NOMO-1 treated with DMSO at 0.1 percent for 48 hours (cell line): Measurements from ENCODE around the gene KCNJ18.
"Not testable (repeated sequence)": the region's sequence is repeated elsewhere in the genome, so short reads cannot be mapped to it uniquely, and the experiment has no call there.

ENCODE experiments used
- DNase-seq: peaks from one replicate; lab custom pipeline; 2025; ENCODE audit not compliant: unreplicated experiment; lab: John Stamatoyannopoulos, UW

KCNJ18 gene

DNA sequence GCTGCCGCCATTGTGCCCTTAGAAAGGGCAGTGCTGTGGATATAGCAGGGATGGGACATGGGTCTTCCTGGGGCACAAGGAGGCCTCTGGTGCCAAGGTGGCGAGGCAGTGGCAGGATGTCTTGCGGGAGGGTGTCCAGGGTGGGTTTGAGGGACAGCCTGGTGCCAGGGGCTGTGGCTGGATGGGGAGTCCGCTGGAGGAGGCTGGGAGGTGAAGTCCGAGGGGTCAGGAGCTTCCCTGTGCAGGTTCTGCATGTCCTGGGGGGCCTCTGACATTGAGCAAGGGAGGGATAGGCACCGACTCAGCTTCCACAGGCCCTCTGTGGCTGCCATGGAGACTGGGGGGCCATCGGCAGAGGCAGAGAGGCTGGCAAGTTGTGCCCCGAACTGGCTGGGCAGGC, 9.7 kb downstream of the KCNJ18 start:
- DNase-seq = not testable (repeated sequence)

GRCh38 chr17:21702521-21702920, 10.2 kb downstream of the KCNJ18 start:
- DNase-seq = not testable (repeated sequence)

DNA sequence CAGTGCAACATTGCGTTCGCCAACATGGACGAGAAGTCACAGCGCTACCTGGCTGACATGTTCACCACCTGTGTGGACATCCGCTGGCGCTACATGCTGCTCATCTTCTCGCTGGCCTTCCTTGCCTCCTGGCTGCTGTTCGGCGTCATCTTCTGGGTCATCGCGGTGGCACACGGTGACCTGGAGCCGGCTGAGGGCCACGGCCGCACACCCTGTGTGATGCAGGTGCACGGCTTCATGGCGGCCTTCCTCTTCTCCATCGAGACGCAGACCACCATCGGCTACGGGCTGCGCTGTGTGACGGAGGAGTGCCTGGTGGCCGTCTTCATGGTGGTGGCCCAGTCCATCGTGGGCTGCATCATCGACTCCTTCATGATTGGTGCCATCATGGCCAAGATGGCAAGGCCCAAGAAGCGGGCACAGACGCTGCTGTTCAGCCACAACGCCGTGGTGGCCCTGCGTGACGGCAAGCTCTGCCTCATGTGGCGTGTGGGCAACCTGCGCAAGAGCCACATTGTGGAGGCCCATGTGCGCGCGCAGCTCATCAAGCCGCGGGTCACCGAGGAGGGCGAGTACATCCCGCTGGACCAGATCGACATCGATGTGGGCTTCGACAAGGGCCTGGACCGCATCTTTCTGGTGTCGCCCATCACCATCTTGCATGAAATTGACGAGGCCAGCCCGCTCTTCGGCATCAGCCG, 10.8 kb downstream of the KCNJ18 start:
- not testable (repeated sequence) for DNase-seq

DNA sequence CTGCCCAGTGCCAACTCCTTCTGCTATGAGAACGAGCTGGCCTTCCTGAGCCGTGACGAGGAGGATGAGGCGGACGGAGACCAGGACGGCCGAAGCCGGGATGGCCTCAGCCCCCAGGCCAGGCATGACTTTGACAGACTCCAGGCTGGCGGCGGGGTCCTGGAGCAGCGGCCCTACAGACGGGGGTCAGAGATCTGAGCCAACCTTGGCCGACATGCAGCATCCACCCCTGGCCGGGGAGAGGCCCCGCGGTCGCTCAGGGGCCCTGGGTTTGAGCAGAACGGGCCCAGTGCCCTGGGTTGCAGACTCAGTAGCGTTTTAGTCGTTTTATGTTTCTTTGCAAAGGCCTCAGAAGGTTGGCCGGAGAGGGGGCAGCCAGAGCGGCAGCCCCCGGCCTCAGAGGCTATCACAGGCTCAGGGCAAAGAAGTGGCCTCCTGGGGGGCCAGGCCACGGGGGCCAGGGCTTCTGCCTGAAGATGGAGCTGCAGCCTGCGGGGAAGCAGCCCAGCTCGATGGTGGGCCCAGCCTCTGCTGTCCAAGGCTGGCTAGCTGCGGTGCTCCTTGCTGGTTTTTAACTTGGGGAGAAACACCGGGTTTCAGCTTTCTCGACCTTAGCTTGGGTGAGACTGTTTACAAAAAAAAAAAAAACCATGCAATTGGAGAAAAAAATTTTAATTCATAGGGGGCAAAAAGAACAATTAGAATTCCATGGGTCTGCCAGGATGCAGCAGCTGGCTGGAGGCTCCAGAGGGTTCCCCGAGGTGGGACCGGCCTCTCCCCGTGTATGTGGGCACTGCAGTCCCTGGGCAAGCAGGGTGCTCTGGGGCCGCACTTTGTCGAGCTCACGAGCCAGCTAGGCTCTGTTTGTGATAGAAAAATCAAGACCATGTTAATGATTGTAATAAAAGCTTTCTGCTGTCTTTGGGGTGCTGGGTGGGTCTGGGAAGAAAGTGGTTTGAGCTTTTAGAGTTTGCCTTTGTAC, 11.9 kb downstream of the KCNJ18 start:
- not testable (repeated sequence) for DNase-seq

DNA sequence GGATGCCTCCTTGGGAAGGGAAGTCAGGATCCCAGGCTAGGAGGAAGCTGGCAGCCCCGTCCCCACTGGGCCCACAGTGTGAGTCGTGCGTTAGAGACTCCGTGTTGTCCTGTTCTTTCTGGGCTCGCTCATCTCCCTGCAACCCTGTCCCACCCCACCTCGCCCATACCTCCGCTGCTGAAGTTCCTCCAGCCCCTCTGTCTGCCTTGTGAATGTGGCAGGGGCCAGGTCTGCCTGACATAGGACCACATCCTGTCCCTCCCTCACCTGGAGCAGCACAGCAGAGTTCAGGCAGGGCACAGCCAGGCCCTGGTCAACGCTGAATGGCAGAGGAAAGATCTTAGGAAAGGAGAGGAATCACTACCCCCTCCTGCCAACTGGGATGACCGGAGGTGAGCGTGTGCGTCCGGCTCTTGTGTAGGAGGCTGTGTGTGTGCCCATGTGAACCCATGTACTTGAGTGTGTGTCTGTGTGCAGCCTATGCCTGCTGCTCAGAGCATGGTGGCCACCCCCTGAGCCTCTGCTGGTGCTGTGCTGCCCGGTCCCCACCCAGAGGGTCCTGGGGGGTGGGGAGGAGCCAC, 12.8 kb downstream of the KCNJ18 start:
- DNase-seq = no peak

DNA sequence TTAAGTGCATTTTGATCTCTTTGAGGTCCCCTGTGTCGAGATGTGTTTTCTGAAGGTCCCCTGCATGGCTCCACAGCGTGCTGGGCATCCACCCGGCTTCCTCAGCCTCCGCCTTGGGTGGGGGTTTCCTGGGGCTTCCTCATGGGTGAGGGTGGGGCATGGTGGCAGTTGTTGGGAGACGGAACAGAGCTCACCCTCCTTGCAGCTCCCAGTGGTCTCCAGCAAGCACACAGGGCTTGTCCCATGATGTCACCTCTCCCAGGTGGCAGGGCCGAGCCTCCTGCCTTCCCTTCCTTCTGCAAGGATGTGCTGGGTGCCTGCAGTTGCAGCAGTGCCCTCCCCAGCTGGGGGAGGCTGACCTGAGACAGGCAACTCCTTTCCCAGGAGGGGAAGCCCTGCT, 13.4 kb downstream of the KCNJ18 start:
- not testable (repeated sequence) for DNase-seq

- DNase-seq = not testable (repeated sequence)
Observed at GRCh38 chr17:21706546-21706945, 14.2 kb downstream of the KCNJ18 start.

DNA sequence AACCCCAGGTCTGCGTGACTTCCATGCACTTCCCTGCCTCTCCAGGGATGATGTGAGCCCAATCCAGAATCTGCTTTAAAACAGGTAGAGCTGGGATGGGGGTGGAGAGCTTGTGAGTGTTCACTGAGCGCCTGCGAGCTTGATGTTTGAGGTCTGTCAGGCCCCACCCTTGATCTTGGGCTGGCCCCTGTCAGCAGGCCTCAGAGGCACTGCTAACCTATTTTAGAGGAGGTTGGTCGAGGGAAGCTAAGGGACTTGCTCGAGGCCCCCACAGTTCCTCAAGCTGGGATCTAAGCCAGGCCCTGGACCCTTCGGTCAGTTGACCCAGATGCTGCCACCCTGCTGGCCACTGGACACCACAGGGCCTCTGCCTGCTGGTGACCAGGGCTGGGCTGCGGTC, 14.8 kb downstream of the KCNJ18 start:
- DNase-seq = not testable (repeated sequence)

- not testable (repeated sequence) for DNase-seq
Observed at GRCh38 chr17:21707711-21708611, 15.6 kb downstream of the KCNJ18 start.

DNA sequence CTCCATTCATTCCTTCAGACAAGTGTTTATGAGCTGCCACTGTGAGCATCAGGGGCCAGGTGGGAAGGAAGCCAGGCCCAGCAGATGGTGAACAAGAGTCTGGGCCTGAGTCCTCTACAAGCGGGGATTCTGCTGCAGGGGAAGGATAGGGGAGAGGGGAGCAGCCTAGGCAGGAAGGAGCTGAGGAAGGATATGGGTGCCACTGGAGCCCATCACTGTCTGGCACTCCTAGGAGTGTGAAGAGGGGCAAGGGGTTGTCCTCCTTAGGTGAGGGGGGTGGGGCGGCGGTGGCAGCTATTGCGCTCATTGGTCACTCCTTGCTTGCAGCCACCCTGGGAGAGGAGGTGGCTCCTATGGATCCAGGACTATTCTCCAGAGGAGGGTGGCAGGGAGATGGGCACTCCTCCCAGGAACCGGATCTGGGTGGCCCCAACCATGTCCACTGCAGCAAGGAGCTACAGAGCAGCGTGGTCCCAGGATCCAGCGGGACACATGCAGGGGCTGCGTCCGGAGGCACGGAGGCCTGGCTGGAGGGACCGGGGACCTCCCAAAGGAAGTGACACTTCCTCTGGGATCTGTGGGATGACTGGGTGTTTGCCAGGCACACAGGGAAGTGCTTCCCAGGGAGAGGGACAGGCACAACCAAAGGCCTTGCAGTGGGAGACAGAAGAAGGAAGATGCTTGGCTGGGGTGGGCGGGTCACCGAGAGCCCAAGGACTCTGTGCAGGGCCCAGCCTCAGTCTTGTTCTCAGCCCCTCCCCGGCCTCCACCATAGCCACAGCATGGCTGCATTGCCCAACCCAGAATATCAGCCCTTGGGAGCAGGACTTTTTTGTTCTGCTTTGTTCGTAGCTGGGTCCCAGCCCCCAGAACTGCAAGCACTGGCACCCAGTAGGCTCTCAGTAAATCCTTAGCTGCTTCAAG, 16.6 kb downstream of the KCNJ18 start:
- not testable (repeated sequence) for DNase-seq

DNA sequence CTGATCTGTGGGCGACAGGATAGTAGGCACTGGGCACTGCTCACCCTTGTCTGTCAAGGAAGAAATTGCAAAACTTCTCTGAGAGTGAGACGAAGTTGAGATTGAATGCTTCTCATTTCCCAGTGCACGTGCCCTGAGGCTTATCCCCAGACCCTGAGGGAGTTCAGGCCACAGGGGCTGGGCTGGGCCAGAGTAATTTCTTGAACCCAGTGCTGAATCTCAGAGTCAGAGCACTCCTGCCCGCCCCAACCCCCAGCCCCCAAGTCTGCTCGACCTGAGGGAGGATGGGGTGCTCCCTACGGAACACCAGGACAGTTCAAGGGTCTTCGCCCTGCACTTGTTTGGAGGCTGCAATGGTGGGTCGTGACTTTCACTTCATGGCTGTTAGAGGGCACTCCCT, 17.7 kb downstream of the KCNJ18 start:
- not testable (repeated sequence) for DNase-seq

DNA sequence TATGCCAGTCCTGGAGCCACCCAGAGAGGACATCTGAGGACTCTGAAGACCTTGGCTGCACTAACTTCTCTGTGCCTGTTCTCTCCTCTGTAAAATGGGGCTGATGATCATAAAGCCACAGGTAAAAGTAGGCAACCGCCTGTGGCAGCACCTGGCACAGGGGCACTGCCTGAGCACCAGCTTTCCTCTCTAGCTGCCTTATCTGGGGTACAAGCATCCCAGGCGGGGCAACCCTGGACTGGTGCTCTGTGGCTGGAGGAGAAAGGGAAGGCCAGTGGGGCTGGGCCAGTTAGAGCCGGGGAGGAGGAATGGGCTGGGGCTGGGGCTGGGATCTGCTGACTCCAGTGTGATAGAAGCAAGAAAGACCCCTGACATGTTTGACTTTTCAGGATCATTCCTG, 18.2 kb downstream of the KCNJ18 start:
- not testable (repeated sequence) for DNase-seq

GRCh38 chr17:21711182-21711581, 18.9 kb downstream of the KCNJ18 start:
- DNase-seq = no peak

- not testable (repeated sequence) for DNase-seq
Observed at GRCh38 chr17:21713020-21713419, 20.7 kb downstream of the KCNJ18 start.

- not testable (repeated sequence) for DNase-seq
Observed at GRCh38 chr17:21713631-21714030, 21.3 kb downstream of the KCNJ18 start.

- DNase-seq = not testable (repeated sequence)
Observed at GRCh38 chr17:21714676-21715075, 22.4 kb downstream of the KCNJ18 start.

DNA sequence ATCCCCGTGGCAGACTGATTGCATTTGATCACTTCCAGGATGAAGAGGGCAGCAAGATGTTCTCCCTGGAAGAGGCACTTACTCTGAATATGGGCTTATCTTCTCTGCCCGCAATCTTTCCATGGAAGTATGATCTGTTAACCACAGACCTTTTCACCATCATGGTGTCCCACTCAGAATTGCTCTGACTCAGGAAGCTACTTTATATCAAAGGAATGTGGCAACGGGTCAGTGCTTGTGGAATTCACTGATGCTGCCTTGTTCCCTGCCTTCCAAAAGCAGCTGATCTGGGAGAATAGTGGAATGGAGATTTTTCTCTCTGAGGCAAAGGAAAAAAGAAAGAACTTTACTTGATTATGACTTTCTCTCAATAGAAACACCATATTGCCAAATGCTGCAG, 23.6 kb downstream of the KCNJ18 start:
- not testable (repeated sequence) for DNase-seq

DNA sequence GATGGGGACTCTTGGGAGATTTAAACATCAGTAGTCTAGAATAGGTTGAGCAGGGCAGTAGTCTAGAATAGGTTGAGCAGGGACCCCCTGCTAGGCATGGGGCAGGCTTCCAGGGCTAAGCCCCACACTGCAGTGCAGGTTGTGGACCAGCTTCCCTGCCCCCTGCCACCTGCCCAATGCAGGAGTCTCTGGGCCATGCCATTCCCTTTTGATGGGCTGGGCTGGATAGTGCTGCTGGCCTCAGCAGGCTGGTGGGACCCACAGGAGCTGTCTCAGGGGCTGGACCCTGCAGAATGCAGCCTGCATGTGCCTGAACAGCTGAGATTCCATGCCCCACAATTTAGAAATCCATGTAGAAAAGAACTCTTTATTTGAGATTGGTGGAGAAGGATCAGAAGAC, 26.6 kb downstream of the KCNJ18 start:
- DNase-seq = not testable (repeated sequence)

GRCh38 chr17:21719511-21720226, 27.3 kb downstream of the KCNJ18 start:
- DNase-seq = not testable (repeated sequence)
